KBM-7 (cell line): ENCODE results near the gene NPR3.

Source experiments
- DNase-seq: peaks from one replicate; pipeline ENCODE4 v3.0.0-alpha.2; 2015
- in situ Hi-C: fragments of 300-500 bp; cut with MboI; formaldehyde crosslinking; loops from 2 replicates; pipeline ENCODE4 v1.14.3; 2020; ENCODE audit warnings: low sequenced_read_pairs, low pct_unique_long_range_greater_than_20kb, mixed read lengths

NPR3 gene, protein sequence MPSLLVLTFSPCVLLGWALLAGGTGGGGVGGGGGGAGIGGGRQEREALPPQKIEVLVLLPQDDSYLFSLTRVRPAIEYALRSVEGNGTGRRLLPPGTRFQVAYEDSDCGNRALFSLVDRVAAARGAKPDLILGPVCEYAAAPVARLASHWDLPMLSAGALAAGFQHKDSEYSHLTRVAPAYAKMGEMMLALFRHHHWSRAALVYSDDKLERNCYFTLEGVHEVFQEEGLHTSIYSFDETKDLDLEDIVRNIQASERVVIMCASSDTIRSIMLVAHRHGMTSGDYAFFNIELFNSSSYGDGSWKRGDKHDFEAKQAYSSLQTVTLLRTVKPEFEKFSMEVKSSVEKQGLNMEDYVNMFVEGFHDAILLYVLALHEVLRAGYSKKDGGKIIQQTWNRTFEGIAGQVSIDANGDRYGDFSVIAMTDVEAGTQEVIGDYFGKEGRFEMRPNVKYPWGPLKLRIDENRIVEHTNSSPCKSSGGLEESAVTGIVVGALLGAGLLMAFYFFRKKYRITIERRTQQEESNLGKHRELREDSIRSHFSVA

DNA sequence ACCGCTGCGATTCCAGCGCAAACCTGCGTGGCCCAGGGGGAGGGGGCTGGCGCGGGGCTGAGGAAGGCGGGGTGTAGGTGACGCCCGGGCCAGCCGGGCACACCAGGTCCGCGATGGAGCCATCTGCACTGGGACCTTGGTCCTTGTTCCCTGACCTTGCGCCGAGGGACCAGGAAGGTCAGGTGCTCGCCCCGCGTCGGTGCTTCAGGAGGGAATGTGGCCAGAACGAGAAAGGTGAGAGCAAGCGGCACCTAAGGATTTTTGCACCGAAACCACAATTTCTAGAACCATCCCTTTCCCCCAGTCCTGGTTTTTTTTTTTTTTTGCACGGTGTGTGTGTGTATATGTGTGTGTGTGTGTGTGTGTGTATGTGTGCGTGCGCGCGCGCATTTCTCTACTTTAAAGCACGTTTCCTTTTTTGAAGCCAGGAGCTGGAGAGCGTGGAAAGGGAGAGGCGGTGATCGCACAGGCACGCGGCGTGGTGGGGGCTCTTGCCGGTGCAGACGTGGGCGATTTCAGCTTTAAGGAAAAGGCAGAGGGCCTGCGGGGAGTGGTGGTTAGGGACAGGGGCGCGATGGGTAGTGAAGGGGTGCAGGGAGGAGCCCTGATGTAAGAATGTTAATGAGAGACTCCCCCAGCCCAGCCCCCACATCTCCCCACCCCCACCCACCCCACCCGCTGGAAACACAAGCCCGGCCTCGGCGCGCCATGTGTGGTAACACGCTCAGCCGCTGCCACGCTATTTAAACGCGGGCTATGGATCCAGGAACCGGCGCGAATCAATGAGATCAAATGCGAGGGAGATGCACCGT lies at the start of gene NPR3:
Gene NPR3, plus strand, starts transcription at position 772 of the 812 bp plus-strand sequence. CDS start 456 bp downstream, outside the sequence.
- DNase-seq, result peak; percentile 87

DNA sequence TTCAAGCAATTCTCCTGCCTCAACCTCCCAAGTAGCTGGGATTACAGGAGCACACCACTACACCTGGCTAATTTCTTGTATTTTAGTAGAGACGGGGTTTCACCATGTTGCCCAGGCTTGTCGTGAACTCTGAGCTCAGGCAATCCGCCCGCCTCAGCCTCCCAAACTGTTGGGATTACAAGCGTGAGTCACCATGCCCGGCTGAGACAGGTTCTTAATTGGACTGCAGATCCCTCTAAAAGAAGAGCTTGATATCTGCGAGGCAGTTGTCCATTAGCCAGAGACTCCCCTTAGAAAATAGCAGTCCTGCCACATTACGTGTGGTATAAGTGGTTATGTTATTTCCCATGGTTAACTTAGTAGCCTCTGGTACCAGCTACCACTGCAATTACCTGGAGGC lies 46.6 kb upstream of the NPR3 start:
- in situ Hi-C loops, result no loop called here
- DNase-seq, result no peak

More for the DNA sequence above, at the start of gene NPR3:
- in situ Hi-C loops, result no loop called here

DNA sequence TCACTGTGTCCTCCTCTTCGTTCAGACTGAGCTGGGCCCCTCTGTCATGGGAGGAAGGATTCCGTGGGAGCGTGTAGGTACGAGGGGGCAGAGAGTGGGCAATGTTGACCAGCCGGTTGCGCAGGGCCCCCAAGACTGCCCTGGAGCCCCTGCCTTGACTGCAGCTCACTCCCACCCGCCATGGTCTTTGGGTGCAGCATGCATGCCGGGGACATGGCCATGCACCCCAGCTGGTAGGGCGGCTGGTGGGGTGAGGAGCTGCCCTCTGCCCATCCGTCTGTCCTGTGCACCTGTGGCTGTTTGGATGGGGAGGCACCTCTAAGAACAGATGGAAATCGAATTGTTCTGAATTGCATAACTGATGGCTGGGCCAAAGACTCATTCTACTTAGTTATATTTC lies 42.6 kb upstream of the NPR3 start:
- in situ Hi-C loops, result no loop called here

DNA sequence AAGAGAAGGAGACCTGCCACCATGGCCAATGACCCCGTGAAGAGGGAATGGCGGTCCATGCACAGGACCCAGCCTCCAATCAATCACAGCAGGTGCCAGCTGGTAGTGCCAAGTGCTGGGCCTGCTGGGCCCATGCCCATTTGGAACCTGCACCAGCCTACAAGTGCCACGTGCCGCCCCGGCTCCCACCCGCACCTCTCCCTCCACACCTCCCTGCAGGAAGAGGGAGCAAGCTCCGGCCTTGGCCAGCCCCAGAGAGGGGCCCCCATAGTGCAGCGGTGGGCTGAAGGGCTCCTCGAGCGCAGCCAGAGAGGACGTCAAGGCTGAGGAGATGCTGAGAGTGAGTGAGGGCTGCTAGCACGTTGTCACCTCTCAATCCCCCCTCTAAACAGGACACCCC lies 37.8 kb upstream of the NPR3 start:
- in situ Hi-C loops, result no loop called here
- DNase-seq, result no peak

More for the DNA sequence above, 42.6 kb upstream of the NPR3 start:
- no peak for DNase-seq

DNA sequence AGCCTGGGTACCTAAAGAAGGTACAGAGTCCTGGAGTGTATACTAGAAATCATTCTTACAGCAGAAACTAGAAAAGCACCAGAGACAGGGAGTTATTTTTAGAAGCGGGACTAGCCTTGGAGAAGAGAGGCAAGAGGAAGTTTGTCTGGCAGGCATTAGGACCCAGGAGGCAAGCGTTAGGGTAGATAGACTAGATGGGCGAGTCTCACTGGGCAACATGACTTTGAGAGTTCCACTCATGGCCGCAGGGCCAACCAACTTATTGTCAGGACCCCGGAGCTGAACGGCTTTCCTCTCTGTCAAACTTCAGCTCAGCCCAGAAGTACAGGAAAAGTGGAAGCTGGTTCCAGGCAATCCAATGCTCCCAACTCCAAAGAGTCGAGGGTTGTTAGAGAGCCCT lies 34.1 kb upstream of the NPR3 start:
- DNase-seq, result peak; percentile 20
- in situ Hi-C loops, result loop anchor here (25.0 kb wide), 1 partner anchor 710 kb away; no protein-coding TSS in a partner anchor

DNA sequence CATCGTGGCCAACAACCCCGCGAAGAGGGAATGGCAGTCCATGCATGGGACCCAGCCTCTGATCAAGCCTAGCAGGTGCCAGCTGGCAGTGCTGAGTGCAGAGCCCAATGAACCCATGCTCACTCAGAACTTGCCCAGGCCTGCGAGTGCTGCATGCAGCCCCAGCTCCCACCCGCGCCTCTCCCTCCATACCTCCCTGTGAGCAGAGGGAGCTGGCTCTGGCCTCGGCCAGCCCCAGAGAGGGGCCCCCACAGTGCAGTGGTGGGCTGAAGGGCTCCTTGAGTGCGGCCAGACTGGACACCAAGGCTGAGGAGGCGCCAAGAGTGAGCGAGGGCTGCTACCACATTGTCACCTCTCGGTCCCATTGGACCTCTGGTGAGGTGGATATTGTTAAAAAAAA lies 32.6 kb upstream of the NPR3 start:
- no peak for DNase-seq
- in situ Hi-C loops, result loop anchor here (25.0 kb wide), 1 partner anchor 709 kb away; no protein-coding TSS in a partner anchor

DNA sequence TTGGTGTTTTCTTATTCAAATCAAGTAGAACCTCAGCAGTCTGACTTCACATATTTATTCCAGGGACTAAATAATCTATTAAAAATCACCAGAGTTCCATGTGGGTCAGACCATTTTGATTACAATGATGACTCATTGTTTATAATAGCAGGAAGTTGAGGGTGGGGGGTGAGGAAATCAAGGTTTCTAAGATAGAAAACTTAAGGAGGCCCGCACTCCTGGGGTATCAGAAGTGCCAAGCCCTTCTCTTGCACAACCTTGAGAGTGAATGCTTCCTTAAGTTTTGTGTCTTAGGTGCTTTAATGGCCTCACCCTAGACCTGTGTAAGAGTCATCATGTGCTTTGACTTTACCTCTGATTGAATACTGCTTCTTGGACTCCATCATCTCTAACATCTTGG lies 31.9 kb upstream of the NPR3 start:
- DNase-seq, result peak; percentile 10
- in situ Hi-C loops, result loop anchor here (25.0 kb wide), 1 partner anchor 708 kb away; no protein-coding TSS in a partner anchor

DNA sequence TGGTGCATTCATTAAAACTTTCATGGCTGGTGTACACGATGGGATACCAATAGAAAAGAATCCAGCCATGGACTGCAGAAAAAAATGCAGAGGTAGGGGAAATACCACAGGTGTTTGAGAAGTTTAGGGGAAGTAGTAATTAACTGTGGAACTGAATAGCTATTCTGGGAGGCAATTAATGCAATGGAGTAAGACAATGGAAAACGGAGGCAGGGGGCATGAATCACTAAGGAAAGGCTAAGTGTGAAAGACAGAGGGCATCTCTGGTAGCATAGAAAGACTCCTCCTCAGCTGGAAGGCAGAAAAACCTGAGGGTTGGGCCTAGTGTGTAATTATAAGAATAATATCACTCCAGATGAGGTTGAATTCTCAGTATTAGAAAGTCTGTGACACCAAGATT lies 30.9 kb upstream of the NPR3 start:
- in situ Hi-C loops, result loop anchor here (25.0 kb wide), 1 partner anchor 707 kb away; no protein-coding TSS in a partner anchor
- no peak for DNase-seq

DNA sequence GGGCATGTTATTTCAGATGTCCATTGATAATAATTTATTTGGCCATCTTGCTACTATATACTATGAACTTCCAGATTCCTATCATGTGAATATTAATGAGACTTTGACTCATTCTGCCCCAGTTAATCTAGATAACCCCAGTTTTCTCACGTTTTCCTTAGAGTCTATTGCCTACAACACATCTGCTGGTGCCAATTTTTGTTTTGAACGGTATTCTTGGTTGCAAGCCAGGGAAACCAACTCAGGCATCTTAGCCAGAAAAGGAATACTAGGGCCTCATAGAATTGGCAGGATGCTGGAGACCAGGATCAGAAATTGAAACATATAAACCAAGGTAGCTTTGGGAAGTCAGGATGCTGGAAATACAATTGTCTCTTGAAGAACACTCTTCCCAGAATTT lies 28.0 kb upstream of the NPR3 start:
- no peak for DNase-seq
- in situ Hi-C loops, result loop anchor here (25.0 kb wide), 1 partner anchor 704 kb away; no protein-coding TSS in a partner anchor

DNA sequence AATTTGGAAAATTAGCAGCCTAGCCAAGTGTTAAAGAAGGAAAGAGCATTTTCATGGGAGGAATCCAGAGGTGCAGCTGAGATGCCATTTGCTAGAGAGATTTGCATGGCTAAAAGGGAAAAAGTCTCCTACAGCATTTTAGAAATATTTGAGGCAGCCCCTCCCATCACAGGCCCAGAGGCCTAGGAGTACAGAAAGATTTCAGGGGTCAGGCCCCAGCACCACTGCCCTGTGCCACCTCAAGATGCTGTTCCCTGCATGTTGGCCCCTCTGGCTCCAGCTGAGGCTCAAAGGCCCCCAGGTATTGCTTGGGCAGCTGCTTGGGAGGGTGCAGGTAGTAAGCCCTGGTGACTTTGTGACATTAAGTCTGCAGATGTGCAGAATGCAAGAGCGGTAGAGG lies 26.9 kb upstream of the NPR3 start:
- DNase-seq, result no peak
- in situ Hi-C loops, result loop anchor here (25.0 kb wide), 1 partner anchor 703 kb away; no protein-coding TSS in a partner anchor

DNA sequence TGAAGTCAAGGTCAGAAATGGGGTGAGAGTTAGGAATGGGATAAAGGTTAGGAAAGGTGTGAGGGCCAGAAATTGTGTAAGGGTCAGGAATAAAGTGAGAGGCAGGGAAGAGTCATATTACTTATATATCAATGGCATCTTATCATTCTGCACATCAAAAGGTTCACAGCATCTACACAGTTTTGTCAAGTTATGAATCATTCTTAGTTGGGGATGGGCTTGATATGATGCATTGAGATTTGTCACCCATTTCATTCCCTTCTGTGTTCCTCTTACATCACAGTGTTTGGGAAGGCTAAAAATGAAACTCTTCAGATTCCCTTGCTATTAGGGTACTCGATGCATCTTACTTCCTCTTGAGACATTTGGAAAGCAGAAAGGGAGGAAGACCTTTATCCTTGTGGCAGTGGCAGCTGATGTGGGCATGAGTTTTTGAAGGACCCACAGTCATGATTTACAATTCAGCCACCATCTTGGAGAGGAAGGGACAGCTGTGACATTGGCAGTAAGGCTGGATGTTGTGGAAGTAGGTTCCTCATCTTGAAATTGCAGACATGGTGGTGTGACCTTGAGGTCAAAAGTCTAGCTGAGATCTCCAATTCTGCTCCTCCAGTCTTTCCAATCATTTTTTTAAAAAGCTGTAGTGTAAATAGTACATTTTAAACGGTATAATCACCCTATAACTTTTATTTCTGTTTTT lies 24.2 kb upstream of the NPR3 start:
- no peak for DNase-seq
- in situ Hi-C loops, result loop anchor here (25.0 kb wide), 1 partner anchor 700 kb away; no protein-coding TSS in a partner anchor

DNA sequence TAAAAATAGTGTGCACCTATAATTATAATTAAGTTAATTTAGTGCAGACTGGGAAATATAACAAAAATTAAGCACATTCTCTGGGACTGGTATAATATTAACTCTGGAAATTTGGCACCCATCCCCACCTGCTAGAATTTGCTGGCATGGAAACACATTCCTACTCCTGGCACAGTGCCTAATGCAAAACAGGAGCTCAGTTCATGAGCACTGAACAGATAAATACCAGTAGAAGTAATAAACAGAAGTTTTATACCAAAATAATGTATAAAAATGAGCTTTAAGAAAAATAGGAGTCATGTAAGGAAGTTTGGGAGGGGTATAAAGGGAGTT lies 23.7 kb upstream of the NPR3 start:
- in situ Hi-C loops, result loop anchor here (25.0 kb wide), 1 partner anchor 700 kb away; no protein-coding TSS in a partner anchor

DNA sequence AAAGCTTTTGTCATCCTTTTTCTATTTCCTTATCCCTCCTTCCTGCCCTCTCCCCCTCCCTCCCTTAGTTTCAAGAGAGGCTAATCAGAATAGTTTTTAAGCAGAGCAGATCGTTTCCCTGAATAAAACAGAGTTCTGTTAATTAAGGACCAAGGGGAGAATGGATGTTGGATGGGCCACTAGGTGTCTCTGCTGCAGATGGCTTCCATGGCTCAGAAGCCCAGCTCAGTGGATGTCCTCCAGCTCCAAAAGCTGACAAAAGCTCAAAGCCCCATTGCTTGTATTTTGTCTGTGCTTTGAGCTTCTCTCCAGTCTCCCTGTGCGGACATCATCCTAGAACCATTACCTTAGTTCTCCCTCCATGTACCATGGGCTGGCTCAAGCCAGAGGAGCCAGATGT lies 21.0 kb upstream of the NPR3 start:
- DNase-seq, result no peak
- in situ Hi-C loops, result loop anchor here (25.0 kb wide), 1 partner anchor 697 kb away; no protein-coding TSS in a partner anchor

More for the DNA sequence above, 23.7 kb upstream of the NPR3 start:
- DNase-seq, result no peak

DNA sequence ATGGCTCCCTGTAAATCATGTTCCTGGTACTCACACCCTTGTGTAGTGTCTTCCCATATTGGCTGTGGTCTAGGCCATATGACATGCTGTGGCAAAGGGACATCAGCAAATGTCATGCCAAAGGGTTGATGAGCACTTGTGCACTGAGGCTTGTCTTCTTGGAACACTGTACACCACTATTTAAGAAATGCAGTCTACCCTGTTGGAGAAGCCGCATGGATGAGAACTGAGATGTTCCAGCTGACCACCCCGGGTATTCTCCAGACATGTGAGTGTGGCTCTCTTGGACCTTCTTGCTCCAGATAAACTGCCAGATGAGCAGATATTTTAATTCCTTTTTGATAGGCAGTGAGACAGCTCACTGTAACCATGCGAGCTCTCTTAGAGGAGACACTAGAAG lies 20.5 kb upstream of the NPR3 start:
- no peak for DNase-seq
- in situ Hi-C loops, result loop anchor here (25.0 kb wide), 1 partner anchor 697 kb away; no protein-coding TSS in a partner anchor

DNA sequence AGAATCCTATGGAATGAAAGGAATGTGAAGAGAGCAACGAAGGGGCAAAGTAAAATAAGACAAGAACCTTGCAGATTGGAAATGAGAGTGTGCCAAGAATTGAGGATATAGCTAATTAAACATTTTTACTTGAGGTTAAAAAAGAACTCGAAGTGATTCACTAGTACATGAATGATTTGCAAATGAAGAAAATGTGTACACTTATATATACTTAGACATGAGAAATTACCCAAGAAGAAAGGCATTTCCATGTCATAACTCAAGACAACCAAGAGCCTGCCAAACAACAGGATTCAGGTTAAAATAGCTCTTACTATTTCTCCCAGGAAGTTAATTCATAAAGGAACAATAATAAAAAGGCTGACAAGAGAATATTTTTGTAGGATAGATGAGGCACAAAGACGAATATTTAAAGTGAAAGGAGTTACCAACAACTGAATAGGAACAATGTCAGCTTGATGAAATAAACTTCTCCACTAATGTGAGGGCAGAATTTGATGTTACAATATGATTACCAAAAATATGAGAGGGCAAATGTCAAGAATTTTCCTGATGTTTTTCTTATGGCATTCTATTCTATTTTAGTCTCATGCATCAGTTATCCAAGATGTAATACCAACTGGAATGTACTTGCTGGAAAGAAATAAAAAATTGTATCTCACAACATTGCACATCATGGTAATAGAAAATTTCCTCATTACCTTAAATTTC lies 18.9 kb upstream of the NPR3 start:
- in situ Hi-C loops, result loop anchor here (25.0 kb wide), 1 partner anchor 695 kb away; no protein-coding TSS in a partner anchor
- DNase-seq, result no peak

DNA sequence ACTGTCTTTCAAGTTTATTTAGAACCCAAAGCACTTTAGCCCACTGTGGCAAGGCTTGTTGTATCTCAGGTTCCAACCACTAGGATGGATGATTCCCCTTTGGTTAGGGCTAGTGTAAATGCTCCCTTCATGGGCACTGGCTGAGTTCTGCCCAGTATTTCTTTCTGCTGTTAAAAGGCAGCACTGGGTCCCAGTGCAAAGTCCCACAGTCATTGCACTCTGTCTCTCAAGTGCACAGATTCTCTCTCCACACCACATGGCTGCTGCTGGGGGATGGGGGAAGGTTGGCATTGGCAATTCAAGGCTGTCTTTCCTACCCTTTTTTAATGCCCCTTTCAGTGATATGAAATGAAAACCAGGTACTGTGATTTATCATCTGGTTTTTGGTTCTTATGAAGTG lies 7.2 kb upstream of the NPR3 start:
- DNase-seq, result no peak
- in situ Hi-C loops, result no loop called here

DNA sequence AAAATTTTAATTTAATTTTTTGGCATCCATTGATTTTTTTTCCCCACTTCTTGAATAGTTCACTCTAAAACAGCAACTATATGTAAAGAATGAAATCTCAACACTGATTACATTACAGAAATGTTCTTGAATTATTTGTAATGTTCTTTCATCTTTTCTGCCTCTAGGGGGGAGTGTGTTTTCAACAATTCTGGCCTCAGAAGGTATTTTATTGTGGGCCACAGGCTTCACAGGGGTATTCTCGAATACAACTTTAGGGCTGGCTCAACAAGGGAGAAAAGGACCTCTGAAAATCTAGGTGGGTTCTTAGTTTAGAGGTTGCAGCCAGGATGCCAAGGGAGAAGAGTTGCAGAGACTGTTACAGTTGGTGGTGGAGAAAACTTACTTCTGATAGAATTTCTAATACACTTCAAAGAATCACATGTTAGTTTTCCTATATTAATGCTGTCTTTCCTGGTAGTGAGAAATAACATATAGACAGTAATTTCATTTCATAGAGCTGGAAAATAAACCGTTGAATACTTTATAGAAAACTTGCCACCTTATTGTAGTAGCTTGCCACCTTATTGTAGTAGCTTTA lies 3.6 kb upstream of the NPR3 start:
- peak; percentile 67 for DNase-seq
- in situ Hi-C loops, result no loop called here

DNA sequence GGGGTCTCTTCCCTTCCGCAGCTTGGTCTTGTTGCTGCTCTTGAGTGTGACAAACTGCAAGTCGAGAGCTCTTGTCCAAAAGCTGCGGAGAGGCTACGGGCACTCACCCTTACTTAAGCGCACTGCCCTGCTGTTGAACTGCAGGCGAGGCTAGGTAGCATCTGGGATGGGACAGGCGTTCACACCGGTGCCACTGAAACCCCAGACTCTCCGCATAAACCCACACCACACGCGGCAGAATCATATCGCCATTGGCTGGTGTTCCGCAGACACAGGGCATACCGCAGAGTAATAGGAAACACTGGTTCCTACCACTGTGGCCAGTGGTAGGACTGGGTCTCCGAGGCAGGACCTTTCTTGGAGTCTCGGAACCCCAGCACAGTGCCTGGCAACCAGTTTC lies 2.2 kb upstream of the NPR3 start:
- no peak for DNase-seq
- in situ Hi-C loops, result no loop called here
